Measurements from ENCODE around the gene GNG12. TPM values are rescaled to one million over a fixed set of nuclear protein-coding genes. Genes with fewer than 3 reads are reported as not detected.
A peak's percentile ranks its signal among the peaks of the same experiment; 100 is the strongest.

Gene GNG12
- total and polyA plus RNA-seq, 8 donors = 7.3 to 39.8 (median 21.1) TPM

DNA sequence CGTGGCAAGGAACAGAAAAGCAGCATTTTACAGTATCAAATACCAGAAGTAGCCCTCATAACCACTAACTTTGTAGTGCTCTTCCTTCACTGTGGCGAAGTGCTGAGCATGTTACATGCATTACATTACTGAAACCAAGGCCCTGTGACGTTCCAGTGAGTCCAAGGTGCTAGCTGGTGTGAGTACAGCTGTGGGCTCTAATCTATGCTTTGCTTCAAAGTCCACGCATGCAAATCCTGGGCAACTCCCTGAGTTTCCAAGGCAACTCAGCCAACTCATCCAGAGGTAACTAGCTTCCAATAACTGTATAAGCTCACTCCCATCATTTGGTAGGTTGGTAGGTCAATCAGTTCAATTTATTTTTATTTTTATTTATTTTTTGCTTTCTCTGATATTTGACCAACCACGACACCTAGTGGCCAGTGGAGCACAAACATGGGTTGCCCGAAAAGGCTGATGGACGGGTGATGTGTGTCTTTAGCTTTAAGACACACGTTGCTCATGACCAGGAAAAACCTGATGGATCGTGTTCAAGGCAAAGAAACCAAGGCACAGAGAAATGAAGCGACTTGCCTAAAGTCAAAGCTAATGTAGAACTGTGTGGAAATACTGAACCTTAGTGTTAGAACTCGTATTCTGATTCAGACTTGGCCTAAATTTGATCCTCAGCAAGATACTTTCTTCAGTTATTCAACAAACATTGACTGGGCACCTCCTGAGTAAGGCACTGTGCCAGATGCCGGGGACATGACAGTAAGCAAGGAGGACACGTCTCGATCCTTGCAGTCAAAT, 73.0 kb downstream of the GNG12 start:
- FAIRE-seq = peak; percentile 57
- WGBS, 2 donors = 21 to 25% methylated on average over 14 of the region's 14 CpGs
- Histone ChIP-seq H3K27ac (peak overlapping the region; percentile 22 to 49 (median 42)), H3K27me3 (no peaks in the 10 kb centered on the region), H3K9me3 (no peaks in the 10 kb centered on the region), H3K4me1 (peaks cover 4 to 11% (median 6%) of the 10 kb centered on the region in 3 donors), H3K4me3 (no peak overlapping the region), H3K36me3 (no peaks in the 10 kb centered on the region)
- DNase-seq = peak in 4 of 6 donors; percentile 49 to 69 (median 61)
- ATAC-seq = peak; percentile 91 to 95 (median 93)
- intact Hi-C loops (cut with DNase I) = loop anchor here in 1 of 3 donors (10.0 kb wide), 2 partner anchors 225 to 355 kb away; no protein-coding TSS in a partner anchor
- TF ChIP-seq, protein P1, sequence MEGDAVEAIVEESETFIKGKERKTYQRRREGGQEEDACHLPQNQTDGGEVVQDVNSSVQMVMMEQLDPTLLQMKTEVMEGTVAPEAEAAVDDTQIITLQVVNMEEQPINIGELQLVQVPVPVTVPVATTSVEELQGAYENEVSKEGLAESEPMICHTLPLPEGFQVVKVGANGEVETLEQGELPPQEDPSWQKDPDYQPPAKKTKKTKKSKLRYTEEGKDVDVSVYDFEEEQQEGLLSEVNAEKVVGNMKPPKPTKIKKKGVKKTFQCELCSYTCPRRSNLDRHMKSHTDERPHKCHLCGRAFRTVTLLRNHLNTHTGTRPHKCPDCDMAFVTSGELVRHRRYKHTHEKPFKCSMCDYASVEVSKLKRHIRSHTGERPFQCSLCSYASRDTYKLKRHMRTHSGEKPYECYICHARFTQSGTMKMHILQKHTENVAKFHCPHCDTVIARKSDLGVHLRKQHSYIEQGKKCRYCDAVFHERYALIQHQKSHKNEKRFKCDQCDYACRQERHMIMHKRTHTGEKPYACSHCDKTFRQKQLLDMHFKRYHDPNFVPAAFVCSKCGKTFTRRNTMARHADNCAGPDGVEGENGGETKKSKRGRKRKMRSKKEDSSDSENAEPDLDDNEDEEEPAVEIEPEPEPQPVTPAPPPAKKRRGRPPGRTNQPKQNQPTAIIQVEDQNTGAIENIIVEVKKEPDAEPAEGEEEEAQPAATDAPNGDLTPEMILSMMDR (IDR thresholded peaks at IDR 0.05) = peak; percentile 65 to 83 (median 74)

GRCh38 chr1:67759692-67760029, 73.6 kb downstream of the GNG12 start:
- no peak overlapping the region for H3K4me3 ChIP-seq
- no peak for FAIRE-seq
- TF ChIP-seq, protein P1 (IDR thresholded peaks at IDR 0.05) = no peak
- no peaks in the 10 kb centered on the region for H3K27me3 ChIP-seq
- H3K4me1 ChIP-seq = peaks cover 4 to 11% (median 6%) of the 10 kb centered on the region in 3 donors
- no peaks in the 10 kb centered on the region for H3K36me3 ChIP-seq
- ATAC-seq = peak in 3 of 4 donors; percentile 3 to 27 (median 26)
- peak overlapping the region; percentile 22 to 49 (median 42) for H3K27ac ChIP-seq
- intact Hi-C loops (cut with DNase I) = loop anchor here in 2 of 3 donors (5.0 to 10.0 kb wide), 4 partner anchors 195 to 355 kb away; no protein-coding TSS in a partner anchor
- no peaks in the 10 kb centered on the region for H3K9me3 ChIP-seq
- DNase-seq = no peak

GRCh38 chr1:67759066-67759465, 74.2 kb downstream of the GNG12 start:
- WGBS, 2 donors = 84 to 87% methylated on average over 3 of the region's 3 CpGs
- no peak for FAIRE-seq

GRCh38 chr1:67755619-67756018, 77.6 kb downstream of the GNG12 start:
- Histone ChIP-seq H3K9me3 (no peaks in the 10 kb centered on the region), H3K4me3 (no peak overlapping the region), H3K36me3 (no peaks in the 10 kb centered on the region), H3K4me1 (peaks cover 4 to 10% (median 6%) of the 10 kb centered on the region in 3 donors), H3K27ac (no peak overlapping the region), H3K27me3 (no peaks in the 10 kb centered on the region)
- ATAC-seq (no peak), FAIRE-seq (no peak), DNase-seq (no peak)
- WGBS, 2 donors = 84 to 88% methylated on average over 2 of the region's 2 CpGs
- intact Hi-C loops (cut with DNase I) = loop anchor here in 2 of 3 donors (5.0 to 10.0 kb wide), 3 partner anchors 191 to 221 kb away; no protein-coding TSS in a partner anchor
- TF ChIP-seq, protein P1 (IDR thresholded peaks at IDR 0.05) = no peak

More at GRCh38 chr1:67759066-67759465, 74.2 kb downstream of the GNG12 start:
- DNase-seq (no peak), ATAC-seq (no peak)
- no peak overlapping the region for H3K4me3 ChIP-seq
- no peak overlapping the region for H3K27ac ChIP-seq
- TF ChIP-seq, protein P1 (IDR thresholded peaks at IDR 0.05) = no peak
- H3K4me1 ChIP-seq = peaks cover 4 to 11% (median 6%) of the 10 kb centered on the region in 3 donors
- H3K27me3 ChIP-seq = no peaks in the 10 kb centered on the region
- intact Hi-C loops (cut with DNase I) = loop anchor here in 2 of 3 donors (5.0 to 10.0 kb wide), 3 partner anchors 194 to 224 kb away; no protein-coding TSS in a partner anchor
- H3K36me3 ChIP-seq = no peaks in the 10 kb centered on the region
- no peaks in the 10 kb centered on the region for H3K9me3 ChIP-seq

Measured in pancreas (tissue), 10 donors.